Rectal smooth muscle tissue (tissue), 1 donor: ENCODE measurements around the gene PLEKHM3.

ENCODE experiments used
- H3K27ac ChIP-seq: one replicate; pipeline ENCODE4 v1.7.0; 2013; ENCODE audit warnings: low read depth, low read length, inconsistent platforms
- H3K27me3 ChIP-seq: one replicate; pipeline ENCODE4 v1.7.0; 2013; ENCODE audit warnings: low read length; ENCODE audit not compliant: control insufficient read depth, insufficient read depth
- H3K36me3 ChIP-seq: one replicate; pipeline ENCODE4 v1.7.0; 2013; ENCODE audit warnings: low read length; ENCODE audit not compliant: control insufficient read depth, insufficient read depth
- H3K4me1 ChIP-seq: one replicate; pipeline ENCODE4 v1.7.0; 2013; ENCODE audit warnings: low read length; ENCODE audit not compliant: control insufficient read depth, insufficient read depth
- H3K4me3 ChIP-seq: one replicate; pipeline ENCODE4 v1.7.0; 2013; ENCODE audit warnings: low read length
- H3K9ac ChIP-seq: one replicate; pipeline ENCODE4 v1.7.0; 2013; ENCODE audit warnings: low read length

The PLEKHM3 gene, protein sequence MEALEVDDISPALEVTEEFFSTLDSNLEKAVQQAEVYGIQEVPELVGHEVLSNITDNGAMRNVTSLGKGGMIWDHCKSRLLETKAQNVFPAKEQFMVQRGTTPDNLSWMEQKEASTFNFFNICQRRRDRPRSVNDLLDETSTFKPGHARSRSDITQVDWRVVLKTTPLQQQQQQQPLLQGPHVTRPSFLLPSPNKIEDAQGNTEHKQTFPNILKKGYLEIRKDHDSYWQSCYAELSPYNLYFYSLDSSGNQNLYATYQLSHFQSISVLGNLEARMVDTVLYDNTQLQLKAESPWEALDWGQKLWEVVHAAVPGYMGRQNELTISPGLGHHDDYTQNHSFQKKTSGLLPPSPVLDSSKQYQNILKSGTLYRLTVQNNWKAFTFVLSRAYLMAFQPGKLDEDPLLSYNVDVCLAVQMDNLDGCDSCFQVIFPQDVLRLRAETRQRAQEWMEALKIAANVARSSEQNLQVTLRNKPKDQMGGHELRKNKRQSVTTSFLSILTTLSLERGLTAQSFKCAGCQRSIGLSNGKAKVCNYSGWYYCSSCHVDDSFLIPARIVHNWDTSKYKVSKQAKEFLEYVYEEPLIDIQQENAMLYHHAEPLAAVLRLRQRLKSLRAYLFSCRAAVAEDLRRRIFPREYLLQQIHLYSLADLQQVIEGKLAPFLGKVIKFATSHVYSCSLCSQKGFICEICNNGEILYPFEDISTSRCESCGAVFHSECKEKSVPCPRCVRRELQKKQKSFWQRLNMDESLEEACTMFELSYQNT

DNA sequence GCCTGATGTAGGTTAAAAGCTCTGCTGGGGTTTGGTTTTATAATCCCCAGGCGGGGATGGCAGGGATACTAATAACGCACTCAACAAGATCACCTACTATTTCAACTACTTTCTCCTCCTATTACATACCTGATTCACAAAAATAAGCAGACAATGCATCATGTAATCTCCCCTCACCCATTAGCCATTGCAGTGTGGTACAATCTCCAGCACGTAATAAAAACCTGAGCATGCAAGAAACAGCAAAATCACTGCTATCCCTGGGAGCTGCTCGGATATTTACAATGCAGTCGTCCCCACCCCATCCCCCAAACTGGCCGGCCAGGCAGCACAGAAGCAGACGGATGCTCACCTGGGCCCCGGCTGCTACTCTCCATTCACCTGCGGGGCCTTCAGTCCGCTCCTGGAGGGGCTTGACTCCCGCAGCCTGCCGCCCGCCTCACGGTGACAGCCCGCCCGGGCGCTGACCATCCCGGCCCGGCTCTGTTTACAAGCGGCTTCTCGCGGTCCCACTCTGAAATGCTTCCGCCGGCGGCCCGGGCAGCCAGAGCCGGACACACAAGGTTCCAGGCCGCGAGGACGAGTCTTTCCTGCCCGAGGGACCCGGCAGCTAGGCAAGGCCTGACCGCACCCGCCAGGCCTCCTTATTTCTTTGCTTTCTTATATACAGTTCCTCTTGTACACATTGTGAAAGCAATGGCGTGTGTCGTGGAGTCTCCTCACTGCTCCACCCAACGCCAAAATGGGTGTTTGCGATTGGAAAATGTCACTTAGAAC is at the start of gene PLEKHM3:
Gene PLEKHM3 (minus strand): TSS at position 491 of the 777 bp plus-strand sequence. CDS start 23,888 bp downstream, outside the sequence.
- Histone ChIP-seq H3K4me3 (peak within 1 kb of the TSS; percentile 97), H3K27ac (peak within 1 kb of the TSS; percentile 89), H3K27me3 (no peaks in the 10 kb centered on the region), H3K4me1 (peaks cover 4% of the 10 kb centered on the region), H3K36me3 (no peaks in the 10 kb centered on the region), H3K9ac (peak within 1 kb of the TSS; percentile 86)

DNA sequence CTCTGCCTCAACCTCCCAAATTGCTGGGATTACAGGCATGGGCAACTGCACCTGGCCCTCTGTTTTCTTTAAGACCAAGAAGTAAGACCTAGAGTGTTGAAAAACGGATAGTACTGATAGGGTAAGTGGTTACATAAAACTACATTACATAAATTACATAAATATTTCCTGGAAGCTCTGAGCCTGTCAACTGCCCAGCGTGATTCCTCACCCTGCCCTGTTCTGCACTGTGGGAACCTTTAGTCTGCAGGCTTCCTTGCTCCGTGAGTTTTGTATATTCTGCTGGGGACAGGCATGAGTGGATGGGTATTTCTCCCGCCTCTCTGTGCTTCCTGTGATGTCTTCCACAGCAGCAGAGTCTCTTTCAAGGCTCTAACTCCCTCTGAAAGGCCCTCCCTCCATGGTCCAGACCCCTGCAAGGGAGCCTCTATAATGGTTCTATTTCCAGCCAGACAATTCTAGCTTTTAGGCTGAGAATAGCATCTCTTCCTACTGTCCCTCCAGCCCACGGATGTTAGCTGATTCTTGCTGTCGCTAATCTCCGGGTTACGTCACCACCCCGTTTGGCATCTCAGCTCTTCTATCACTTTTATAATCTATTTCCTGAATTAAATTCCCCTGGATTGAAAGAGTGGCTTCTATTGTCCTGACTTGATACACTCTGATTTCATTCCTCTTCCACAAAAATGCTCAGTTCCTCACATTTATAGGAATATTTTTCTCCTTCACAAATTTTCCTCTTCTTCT is 49.5 kb upstream of the PLEKHM3 start:
- H3K4me1 ChIP-seq, result no peaks in the 10 kb centered on the region
- H3K9ac ChIP-seq, result no peak overlapping the region
- no peak overlapping the region for H3K4me3 ChIP-seq
- H3K27ac ChIP-seq, result no peak overlapping the region
- no peaks in the 10 kb centered on the region for H3K27me3 ChIP-seq
- H3K36me3 ChIP-seq, result no peaks in the 10 kb centered on the region

DNA sequence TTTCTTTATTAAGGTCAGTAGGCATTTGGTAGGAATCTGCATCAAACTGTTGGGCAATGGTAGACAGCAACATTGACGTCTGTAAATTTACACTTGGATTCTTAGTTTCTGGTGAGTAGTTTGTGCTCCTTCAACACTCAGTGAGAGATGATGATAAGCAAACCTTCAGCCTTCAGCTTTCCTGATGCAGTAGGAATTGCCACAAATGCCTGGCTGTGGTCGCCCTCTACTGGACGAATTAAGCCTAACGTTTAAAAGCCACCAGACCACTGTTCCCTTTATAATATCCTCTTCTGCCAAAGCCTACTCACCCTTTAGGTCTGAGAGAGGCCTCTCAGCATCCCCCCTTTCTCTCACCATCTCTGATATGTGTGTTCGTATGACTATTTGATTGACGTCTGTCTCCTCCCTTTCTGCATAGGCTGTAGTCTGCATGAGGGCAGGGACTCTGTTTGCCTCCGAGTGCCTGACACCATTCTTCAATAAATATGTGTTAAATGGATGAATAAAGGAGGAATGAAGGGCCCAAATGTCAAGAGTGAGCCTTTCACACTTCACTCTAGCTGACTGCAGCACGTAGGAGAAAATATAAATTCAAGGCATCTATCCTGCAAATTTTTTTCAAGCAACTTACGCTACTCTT is 47.0 kb upstream of the PLEKHM3 start:
- Histone ChIP-seq H3K27me3 (no peaks in the 10 kb centered on the region), H3K36me3 (no peaks in the 10 kb centered on the region), H3K4me3 (no peak overlapping the region), H3K9ac (no peak overlapping the region), H3K4me1 (no peaks in the 10 kb centered on the region), H3K27ac (no peak overlapping the region)

DNA sequence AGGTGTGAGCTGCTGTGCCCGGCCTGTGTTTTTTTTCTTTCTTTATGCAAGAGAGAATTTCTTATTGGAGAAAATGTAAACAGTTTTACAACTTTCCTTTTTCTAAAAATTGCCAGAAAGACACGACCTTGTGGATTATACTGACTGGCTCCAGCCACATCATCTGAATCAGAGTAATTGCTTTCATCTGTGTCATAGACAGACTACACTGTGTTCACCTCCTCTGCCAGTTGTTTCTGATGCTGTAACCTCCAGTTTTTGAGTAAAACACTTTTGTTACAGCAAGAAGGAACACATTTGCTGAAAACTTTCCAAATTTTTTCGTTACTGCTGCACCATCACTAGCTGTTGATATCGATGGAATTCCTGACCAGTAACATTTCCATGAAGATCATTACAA is 43.9 kb upstream of the PLEKHM3 start:
- H3K36me3 ChIP-seq, result no peaks in the 10 kb centered on the region

DNA sequence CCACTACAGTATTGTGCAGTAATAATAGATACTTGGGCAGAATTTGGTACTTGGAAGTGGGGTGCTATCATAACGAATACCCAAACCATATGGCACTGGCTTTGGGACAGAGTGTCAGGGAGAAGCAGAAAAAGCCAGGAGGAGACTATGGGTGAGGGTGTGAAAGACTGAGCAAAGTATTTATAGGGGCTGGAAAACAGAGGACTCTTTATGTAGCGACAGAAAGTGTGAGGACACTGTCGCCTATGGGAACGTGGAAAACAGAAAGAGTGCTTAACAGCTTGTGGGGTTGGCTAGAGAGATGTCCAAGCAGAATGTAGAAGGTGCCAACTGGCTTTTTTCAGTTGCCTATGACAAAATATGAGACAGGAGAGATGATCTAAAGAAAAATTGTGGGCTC is 40.7 kb upstream of the PLEKHM3 start:
- Histone ChIP-seq H3K4me3 (no peak overlapping the region), H3K36me3 (no peaks in the 10 kb centered on the region), H3K27ac (no peak overlapping the region), H3K9ac (no peak overlapping the region), H3K27me3 (no peaks in the 10 kb centered on the region), H3K4me1 (no peaks in the 10 kb centered on the region)

More for the DNA sequence above, 43.9 kb upstream of the PLEKHM3 start:
- H3K27ac ChIP-seq, result no peak overlapping the region
- no peak overlapping the region for H3K9ac ChIP-seq
- no peaks in the 10 kb centered on the region for H3K4me1 ChIP-seq
- H3K4me3 ChIP-seq, result no peak overlapping the region
- no peaks in the 10 kb centered on the region for H3K27me3 ChIP-seq

DNA sequence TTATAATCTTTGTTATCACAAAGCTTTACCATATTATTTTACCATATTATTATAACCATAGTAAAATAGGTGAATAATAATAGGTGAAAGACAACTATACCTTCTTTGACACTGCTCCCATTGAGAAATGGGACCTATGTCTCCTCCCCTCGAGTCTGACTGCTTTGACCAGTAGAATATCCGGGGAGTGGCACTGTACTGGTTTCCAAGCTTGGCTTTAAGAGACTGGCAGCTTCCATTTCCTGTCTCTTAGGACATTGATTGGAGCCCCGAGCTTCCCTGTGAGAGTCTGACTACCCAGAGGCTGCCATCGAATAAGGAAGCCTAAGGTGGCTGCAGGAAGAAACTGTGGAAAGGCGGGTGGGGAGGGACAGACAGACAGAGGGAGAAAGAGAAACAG is 40.1 kb upstream of the PLEKHM3 start:
- Histone ChIP-seq H3K4me3 (no peak overlapping the region), H3K36me3 (no peaks in the 10 kb centered on the region), H3K27ac (no peak overlapping the region), H3K9ac (no peak overlapping the region), H3K27me3 (no peaks in the 10 kb centered on the region), H3K4me1 (no peaks in the 10 kb centered on the region)

DNA sequence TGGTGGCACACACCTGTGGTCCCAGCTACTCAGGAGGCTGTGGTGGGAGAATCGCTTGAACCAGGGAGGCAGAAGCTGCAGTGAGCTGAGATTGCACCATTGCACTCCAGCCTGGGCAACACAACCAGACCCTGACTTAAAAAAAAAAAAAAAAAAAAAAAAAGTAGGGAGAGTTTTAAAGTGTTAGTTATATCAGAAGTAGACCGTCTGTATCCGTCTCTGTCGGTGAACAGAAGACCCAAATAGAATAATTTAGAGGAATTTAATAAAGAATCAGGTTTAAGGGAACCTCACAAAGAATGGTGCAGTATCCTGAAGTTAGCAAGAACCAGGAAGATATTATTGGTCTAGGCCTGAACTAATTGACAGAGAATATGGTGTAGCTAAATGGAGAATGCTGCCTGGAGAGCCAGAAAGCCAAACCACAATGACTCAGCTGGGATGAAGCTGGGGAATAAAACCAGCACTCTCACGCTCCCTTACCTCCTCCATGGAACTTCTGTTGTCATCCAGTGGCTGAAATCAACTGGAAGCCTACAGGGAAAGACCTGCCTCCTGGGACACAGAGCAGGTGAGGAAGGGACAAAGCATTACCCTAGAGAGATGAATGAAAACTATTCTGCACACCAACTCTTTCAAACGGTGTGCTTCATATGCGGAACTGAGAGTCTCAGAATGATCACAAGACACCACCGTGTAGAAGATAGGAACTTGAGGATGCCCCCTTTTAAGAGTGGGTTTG is 39.1 kb upstream of the PLEKHM3 start:
- Histone ChIP-seq H3K4me1 (no peaks in the 10 kb centered on the region), H3K9ac (no peak overlapping the region), H3K36me3 (no peaks in the 10 kb centered on the region), H3K27ac (no peak overlapping the region), H3K27me3 (no peaks in the 10 kb centered on the region), H3K4me3 (no peak overlapping the region)

DNA sequence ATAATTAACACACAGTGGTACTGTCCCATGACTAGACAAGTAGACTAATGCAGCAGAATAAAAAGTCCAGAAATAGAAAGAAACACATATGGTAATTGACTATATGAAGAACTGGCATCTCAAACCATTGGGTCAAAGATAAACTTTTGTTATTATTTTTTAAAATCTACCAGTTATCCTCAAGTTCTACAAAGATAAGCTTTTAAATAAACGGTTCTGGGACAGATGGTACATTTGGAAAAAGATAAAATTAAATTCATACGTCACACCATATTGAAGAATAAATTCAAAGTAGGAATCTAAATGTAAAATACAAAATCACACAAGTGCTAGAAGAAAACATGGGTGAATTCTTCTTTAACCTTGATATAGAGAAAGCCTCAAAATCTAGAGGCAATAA is 37.6 kb upstream of the PLEKHM3 start:
- no peaks in the 10 kb centered on the region for H3K36me3 ChIP-seq
- H3K9ac ChIP-seq, result no peak overlapping the region
- no peaks in the 10 kb centered on the region for H3K4me1 ChIP-seq
- H3K4me3 ChIP-seq, result no peak overlapping the region
- H3K27ac ChIP-seq, result no peak overlapping the region
- no peaks in the 10 kb centered on the region for H3K27me3 ChIP-seq

DNA sequence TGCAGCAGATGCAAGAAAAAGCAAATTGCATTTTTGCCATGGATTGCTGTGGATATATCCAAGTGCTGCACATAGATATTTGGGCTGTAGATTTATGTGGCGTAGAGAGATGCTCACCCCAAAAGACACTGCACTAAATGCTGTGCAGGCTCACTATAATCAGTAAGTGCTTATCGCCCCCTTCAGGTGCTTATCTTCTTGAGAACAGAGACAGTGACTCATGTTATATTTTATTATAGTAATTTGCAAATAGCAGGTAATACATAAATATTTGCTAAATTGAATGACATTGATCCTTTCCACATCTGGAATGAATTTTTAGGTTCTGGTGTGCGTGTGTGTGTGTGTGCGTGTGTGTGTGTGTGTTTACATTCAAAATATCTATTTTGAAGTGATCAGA is 36.8 kb upstream of the PLEKHM3 start:
- Histone ChIP-seq H3K36me3 (no peaks in the 10 kb centered on the region), H3K4me1 (no peaks in the 10 kb centered on the region), H3K9ac (no peak overlapping the region), H3K4me3 (no peak overlapping the region), H3K27me3 (no peaks in the 10 kb centered on the region), H3K27ac (no peak overlapping the region)

DNA sequence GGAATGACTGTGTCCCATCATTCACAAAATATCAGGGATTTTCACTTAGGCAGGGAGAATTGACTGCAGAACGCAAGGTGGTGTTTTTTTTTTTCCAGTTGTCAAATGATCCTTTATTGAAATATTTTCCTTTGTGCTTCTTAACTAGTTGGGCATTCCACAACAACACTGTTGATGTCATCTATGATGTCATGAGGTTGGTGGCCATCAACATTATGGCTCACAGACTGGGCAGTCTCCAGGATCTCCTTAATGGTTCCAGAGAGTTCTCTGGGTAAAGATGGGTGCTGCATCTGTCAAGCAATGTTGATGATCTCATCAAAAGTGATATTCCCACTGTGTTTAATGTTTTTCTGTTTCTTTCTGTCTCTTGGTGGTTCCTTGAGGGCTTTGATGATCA is 31.8 kb upstream of the PLEKHM3 start:
- H3K36me3 ChIP-seq, result no peaks in the 10 kb centered on the region

DNA sequence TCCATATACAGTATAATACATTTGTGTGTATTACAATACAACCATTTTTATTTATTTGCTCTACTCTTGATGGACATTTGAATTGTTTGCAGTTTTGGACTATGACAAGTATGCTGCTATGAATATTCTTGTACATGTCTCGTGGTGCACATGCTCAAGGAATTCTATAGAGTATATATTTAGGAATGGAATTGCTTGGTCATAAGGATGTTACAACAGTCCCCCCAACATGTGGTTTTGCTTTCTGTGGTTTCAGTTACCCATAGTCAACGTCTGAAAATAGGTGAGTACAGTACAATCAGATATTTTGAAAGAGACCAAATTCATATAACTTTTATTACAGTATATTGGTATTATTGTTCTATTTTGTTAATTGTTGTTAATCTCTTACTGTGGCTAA is 24.1 kb upstream of the PLEKHM3 start:
- Histone ChIP-seq H3K27me3 (no peaks in the 10 kb centered on the region), H3K9ac (no peak overlapping the region), H3K27ac (no peak overlapping the region), H3K36me3 (no peaks in the 10 kb centered on the region), H3K4me1 (no peaks in the 10 kb centered on the region), H3K4me3 (no peak overlapping the region)

More for the DNA sequence above, 31.8 kb upstream of the PLEKHM3 start:
- Histone ChIP-seq H3K27me3 (no peaks in the 10 kb centered on the region), H3K27ac (no peak overlapping the region), H3K4me3 (no peak overlapping the region), H3K9ac (no peak overlapping the region), H3K4me1 (no peaks in the 10 kb centered on the region)
